Activated CD4-positive, alpha-beta T cell treated with anti-CD3 and anti-CD28 coated beads, Interleukin-2, amount 10 ng/mL, durations not matched to agents 7 days and 5 days (primary cell): ENCODE data around the gene AHCTF1. TPM values are rescaled to one million over a fixed set of nuclear protein-coding genes. Genes with fewer than 3 reads are reported as not detected.

Source experiments
- CTCF ChIA-PET: fragments of 350-600 bp; sonication (Branson Sonifier 250); formaldehyde crosslinking; loops from one replicate; lab custom pipeline; 2021; ENCODE audit warnings: antibody characterized with exemption; lab: Charles Lee
- POLR2A ChIA-PET: fragments of 350-600 bp; sonication (Branson Sonifier 250); formaldehyde crosslinking; loops from one replicate; lab custom pipeline; 2021; ENCODE audit warnings: antibody characterized with exemption; lab: Charles Lee
- DNase-seq: peaks from one replicate; pipeline ENCODE4 v3.0.0-alpha.2; 2020
- H3K27ac Mint-ChIP-seq: one replicate; pipeline ENCODE4 v1.8.0; 2021; ENCODE audit warnings: mild to moderate bottlenecking, moderate library complexity, mixed read lengths
- H3K27me3 Mint-ChIP-seq: one replicate; pipeline ENCODE4 v1.8.0; 2021; ENCODE audit warnings: mixed read lengths
- H3K36me3 Mint-ChIP-seq: one replicate; pipeline ENCODE4 v1.8.0; 2021; ENCODE audit warnings: low read depth, mixed read lengths
- H3K4me1 Mint-ChIP-seq: one replicate; pipeline ENCODE4 v1.8.0; 2021; ENCODE audit warnings: mixed read lengths
- H3K4me3 Mint-ChIP-seq: one replicate; pipeline ENCODE4 v1.8.0; 2021; ENCODE audit warnings: mild to moderate bottlenecking, moderate library complexity, mixed read lengths
- H3K9me3 Mint-ChIP-seq: one replicate; pipeline ENCODE4 v1.8.0; 2021; ENCODE audit warnings: mixed read lengths
- total RNA-seq, 2 experiments: library from RNA; stranded (reverse); gene quantifications; one replicate each; pipeline ENCODE4 v1.2.3, GENCODE V29; 2021

Gene AHCTF1
- total RNA-seq = 10 to 100 TPM; 32.9 to 42.4 TPM

- peak; percentile 95 for DNase-seq
- POLR2A ChIA-PET = no interaction called here
These were observed at the start of gene AHCTF1 for GRCh38 chr1:246931549-246932365. Gene AHCTF1, minus strand, starts transcription at chr1:246931948. Its CDS starts 13,578 bp downstream, at chr1:246918370.

DNA sequence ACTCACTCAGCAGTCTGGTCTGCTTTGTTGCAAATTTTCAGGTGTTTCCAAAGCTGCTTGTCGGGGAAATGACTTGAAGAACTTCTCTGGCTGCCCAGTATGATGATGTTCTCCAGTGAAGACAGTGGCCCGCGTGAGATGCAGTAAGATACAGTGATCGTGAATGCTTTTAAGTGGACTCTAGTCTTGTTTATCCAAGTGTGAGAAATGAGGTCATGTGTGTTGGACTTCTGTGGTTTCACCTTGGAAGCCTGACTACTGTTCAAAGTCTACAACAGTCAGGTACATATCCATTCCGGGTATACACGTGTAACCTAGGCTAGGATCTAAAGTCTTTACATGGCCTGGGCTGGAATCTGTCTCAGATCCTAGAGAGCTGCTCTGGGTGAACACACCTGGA lies 47.0 kb upstream of the AHCTF1 start:
- Mint-ChIP-seq H3K36me3 (no peaks in the 10 kb centered on the region), H3K9me3 (peaks cover 41% of the 10 kb centered on the region), H3K27ac (no peak overlapping the region), H3K27me3 (no peaks in the 10 kb centered on the region), H3K4me1 (no peaks in the 10 kb centered on the region), H3K4me3 (no peak overlapping the region)
- ChIA-PET CTCF (interaction anchor here (1.0 kb wide), 1 partner anchor 16 kb away, joined by 3 read pairs; no protein-coding TSS in a partner anchor), POLR2A (no interaction called here)
- no peak for DNase-seq

More at GRCh38 chr1:246931549-246932365, at the start of gene AHCTF1:
- Mint-ChIP-seq H3K27me3 (no peaks in the 10 kb centered on the region), H3K36me3 (peaks cover 31% of the 10 kb centered on the region), H3K4me1 (peaks cover 32% of the 10 kb centered on the region), H3K27ac (peak within 1 kb of the TSS; percentile 97), H3K4me3 (peak within 1 kb of the TSS; percentile 96), H3K9me3 (no peaks in the 10 kb centered on the region)
- CTCF ChIA-PET = interaction anchor here (1.1 kb wide), 1 partner anchor 24 kb away, joined by 3 read pairs; no protein-coding TSS in a partner anchor

DNA sequence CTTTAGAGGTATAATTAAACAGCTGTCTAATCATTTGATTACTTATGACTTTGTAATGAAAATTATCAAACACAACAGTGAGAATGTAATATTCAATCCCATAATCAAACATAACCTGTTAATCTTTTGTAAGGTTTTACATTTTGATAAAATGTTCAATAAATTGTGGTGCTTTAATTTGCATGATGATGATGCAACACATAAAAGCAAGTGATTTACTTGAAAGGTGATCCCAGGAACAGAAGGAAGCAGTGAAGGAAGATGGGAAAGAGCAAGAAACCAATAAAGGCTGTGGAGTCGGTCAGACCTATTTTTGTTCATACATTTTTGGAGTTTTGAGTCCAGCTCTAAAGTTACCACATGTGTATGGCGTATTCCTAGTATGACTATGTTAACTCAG lies 46.5 kb upstream of the AHCTF1 start:
- no peaks in the 10 kb centered on the region for H3K36me3 Mint-ChIP-seq

DNA sequence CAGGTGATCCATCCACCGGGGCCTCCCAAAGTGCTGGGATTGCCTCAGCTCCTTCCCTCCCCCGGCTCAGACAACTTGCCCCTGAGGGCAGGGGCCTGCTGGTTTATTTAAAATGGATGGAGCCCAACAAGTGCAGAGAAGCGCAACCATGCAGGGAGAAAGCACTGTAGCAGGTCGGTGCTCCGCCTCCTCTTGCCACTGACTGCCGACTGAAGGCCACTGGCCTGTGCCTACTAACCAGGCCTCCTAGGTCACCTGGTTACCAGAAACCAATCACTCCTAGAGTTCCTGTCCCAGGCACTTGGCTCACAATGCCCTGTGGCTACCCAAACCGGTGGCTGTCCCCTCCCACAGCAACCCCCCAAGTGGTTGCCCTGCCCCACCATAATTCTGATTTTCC lies 40.2 kb upstream of the AHCTF1 start:
- H3K27ac Mint-ChIP-seq = no peak overlapping the region
- no peaks in the 10 kb centered on the region for H3K27me3 Mint-ChIP-seq
- CTCF ChIA-PET = interaction anchor here (0.6 kb wide), 1 partner anchor 63 kb away, joined by 3 read pairs; no protein-coding TSS in a partner anchor
- POLR2A ChIA-PET = no interaction called here
- no peak overlapping the region for H3K4me3 Mint-ChIP-seq
- peaks cover 2% of the 10 kb centered on the region for H3K36me3 Mint-ChIP-seq
- H3K9me3 Mint-ChIP-seq = peaks cover 35% of the 10 kb centered on the region
- H3K4me1 Mint-ChIP-seq = no peaks in the 10 kb centered on the region
- no peak for DNase-seq

More for the DNA sequence above, 46.5 kb upstream of the AHCTF1 start:
- H3K9me3 Mint-ChIP-seq = peaks cover 41% of the 10 kb centered on the region
- ChIA-PET CTCF (interaction anchor here (0.5 kb wide), 1 partner anchor 23 kb away, joined by 5 read pairs; no protein-coding TSS in a partner anchor), POLR2A (no interaction called here)
- no peak for DNase-seq
- H3K4me1 Mint-ChIP-seq = no peaks in the 10 kb centered on the region
- H3K4me3 Mint-ChIP-seq = no peak overlapping the region
- H3K27me3 Mint-ChIP-seq = no peaks in the 10 kb centered on the region
- H3K27ac Mint-ChIP-seq = no peak overlapping the region

- ChIA-PET POLR2A (no interaction called here), CTCF (interaction anchor here (0.6 kb wide), 1 partner anchor 62 kb away, joined by 3 read pairs; no protein-coding TSS in a partner anchor)
- peaks cover 2% of the 10 kb centered on the region for H3K36me3 Mint-ChIP-seq
- no peak overlapping the region for H3K4me3 Mint-ChIP-seq
- peaks cover 34% of the 10 kb centered on the region for H3K9me3 Mint-ChIP-seq
- DNase-seq = peak; percentile 49
- H3K4me1 Mint-ChIP-seq = no peaks in the 10 kb centered on the region
- H3K27me3 Mint-ChIP-seq = no peaks in the 10 kb centered on the region
- H3K27ac Mint-ChIP-seq = no peak overlapping the region
These were observed 39.5 kb upstream of the AHCTF1 start for GRCh38 chr1:246971090-246971721.

GRCh38 chr1:246969621-246970020 lies 37.9 kb upstream of the AHCTF1 start:
- ChIA-PET CTCF (no interaction called here), POLR2A (no interaction called here)
- no peak for DNase-seq
- Mint-ChIP-seq H3K4me3 (no peak overlapping the region), H3K9me3 (peaks cover 29% of the 10 kb centered on the region), H3K27ac (no peak overlapping the region), H3K36me3 (peaks cover 2% of the 10 kb centered on the region), H3K27me3 (no peaks in the 10 kb centered on the region), H3K4me1 (no peaks in the 10 kb centered on the region)

- ChIA-PET CTCF (no interaction called here), POLR2A (no interaction called here)
- Mint-ChIP-seq H3K9me3 (peaks cover 35% of the 10 kb centered on the region), H3K27ac (no peak overlapping the region), H3K27me3 (no peaks in the 10 kb centered on the region), H3K4me3 (no peak overlapping the region), H3K4me1 (no peaks in the 10 kb centered on the region), H3K36me3 (peaks cover 2% of the 10 kb centered on the region)
- DNase-seq = no peak
These were observed 34.8 kb upstream of the AHCTF1 start for GRCh38 chr1:246966502-246966901.

DNA sequence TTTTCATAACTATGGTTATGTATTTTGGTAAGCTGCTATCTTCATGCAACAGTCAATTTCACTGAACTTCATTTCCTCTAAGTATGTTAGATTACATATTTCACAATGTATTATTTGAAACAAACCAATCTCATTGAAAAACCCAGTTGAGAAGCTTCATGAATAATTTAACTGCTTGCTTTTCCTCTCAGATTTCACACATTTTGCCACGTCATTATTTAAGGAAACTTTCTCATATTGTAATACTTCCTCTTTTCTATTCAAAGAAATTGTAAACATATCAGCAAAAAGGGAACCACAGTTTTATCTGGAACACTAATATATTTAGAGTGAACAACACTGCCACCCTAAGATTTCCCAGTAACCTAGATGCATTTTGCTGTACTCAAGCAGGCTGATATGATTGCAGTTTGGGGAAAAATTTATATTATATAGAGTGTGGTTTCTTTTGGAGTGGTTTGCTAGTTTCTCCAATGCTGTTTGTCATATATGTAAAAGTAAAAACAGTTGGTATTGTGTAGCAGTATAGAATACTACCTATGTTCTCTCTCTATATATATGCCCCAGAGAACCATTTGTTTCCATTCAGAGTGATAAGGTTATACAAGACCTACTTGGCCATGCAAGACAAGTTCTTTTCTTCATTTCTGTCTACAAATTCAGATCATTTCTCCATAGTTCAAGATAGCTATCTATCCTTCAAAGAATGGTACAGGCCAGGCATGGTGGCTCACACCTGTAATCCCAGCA lies 28.4 kb upstream of the AHCTF1 start:
- Mint-ChIP-seq H3K4me1 (peaks cover 2% of the 10 kb centered on the region), H3K4me3 (no peak overlapping the region), H3K36me3 (no peaks in the 10 kb centered on the region), H3K27ac (no peak overlapping the region), H3K27me3 (no peaks in the 10 kb centered on the region), H3K9me3 (peaks cover 12% of the 10 kb centered on the region)
- POLR2A ChIA-PET = no interaction called here
- CTCF ChIA-PET = interaction anchor here (0.5 kb wide), 1 partner anchor 315 kb away, joined by 3 read pairs; no protein-coding TSS in a partner anchor
- no peak for DNase-seq

DNA sequence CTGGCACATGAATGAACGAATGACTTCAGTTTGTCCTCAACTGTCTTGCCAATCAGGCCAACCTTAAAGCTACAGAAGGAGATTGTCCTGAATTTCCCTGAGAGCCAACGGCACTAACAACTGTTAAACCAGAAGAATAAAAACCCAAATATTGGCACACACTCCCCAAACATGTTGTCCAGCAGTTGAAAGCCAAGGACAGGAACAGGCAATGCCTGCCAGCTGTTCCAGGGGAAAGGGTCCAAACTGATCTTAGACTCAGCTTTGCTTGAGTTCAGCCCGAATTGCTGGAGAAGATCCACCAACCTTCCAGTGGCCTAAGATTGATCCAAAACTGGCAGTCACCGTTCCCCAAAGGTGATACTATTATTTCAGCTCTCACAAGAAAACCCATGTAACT lies 22.4 kb upstream of the AHCTF1 start:
- Mint-ChIP-seq H3K4me3 (no peak overlapping the region), H3K36me3 (no peaks in the 10 kb centered on the region), H3K27me3 (no peaks in the 10 kb centered on the region), H3K4me1 (no peaks in the 10 kb centered on the region), H3K9me3 (peaks cover 6% of the 10 kb centered on the region), H3K27ac (no peak overlapping the region)
- ChIA-PET POLR2A (no interaction called here), CTCF (no interaction called here)
- DNase-seq = no peak

DNA sequence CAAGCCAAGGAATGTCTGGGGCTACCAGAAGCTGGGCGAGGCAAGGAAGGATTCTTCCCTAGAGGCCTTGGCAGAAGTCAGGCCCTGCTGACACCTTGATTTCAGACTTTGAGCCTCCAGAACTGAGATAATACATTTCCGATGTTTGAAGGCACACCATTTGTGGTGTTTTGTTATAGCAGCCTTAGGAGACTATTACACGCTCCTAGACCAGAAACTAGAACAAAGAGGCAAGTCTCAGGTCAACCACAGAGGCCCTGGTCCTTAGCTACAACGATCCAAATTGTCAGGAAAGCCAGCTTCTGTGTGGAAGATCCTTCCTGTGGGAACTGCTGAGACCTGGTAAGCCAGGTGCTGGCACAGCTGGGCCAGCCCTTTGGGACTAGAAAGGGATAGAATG lies 19.7 kb upstream of the AHCTF1 start:
- POLR2A ChIA-PET = no interaction called here
- no peak overlapping the region for H3K27ac Mint-ChIP-seq
- no peaks in the 10 kb centered on the region for H3K4me1 Mint-ChIP-seq
- no peaks in the 10 kb centered on the region for H3K9me3 Mint-ChIP-seq
- no peak for DNase-seq
- no peak overlapping the region for H3K4me3 Mint-ChIP-seq
- H3K27me3 Mint-ChIP-seq = no peaks in the 10 kb centered on the region
- CTCF ChIA-PET = no interaction called here
- no peaks in the 10 kb centered on the region for H3K36me3 Mint-ChIP-seq

GRCh38 chr1:246949956-246950355 lies 18.2 kb upstream of the AHCTF1 start:
- DNase-seq = no peak
- Mint-ChIP-seq H3K27ac (no peak overlapping the region), H3K36me3 (no peaks in the 10 kb centered on the region), H3K4me3 (no peak overlapping the region), H3K27me3 (no peaks in the 10 kb centered on the region), H3K9me3 (no peaks in the 10 kb centered on the region), H3K4me1 (no peaks in the 10 kb centered on the region)
- ChIA-PET CTCF (interaction anchor here (0.7 kb wide), 1 partner anchor 13 kb away, joined by 3 read pairs; no protein-coding TSS in a partner anchor), POLR2A (no interaction called here)

DNA sequence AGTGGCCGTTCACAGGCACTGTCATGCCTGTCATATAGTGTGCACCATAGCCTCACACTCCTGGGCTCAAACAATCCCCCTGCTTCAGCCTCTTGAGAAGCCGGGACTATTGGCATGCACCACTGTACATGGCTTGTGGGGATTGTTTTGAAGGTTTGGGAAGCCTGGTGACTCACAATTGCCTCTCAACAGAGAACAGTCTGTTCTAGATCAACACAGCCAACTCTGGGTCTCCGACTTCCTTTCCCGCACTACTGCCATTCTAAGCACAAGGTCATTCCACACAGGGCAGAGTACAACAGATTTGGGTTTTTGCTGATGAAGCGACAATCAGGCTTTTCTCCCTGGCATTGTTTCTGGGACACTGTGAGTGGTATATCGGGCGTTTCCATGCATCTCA lies 15.5 kb upstream of the AHCTF1 start:
- no peak overlapping the region for H3K4me3 Mint-ChIP-seq
- no peak overlapping the region for H3K27ac Mint-ChIP-seq
- H3K36me3 Mint-ChIP-seq = no peaks in the 10 kb centered on the region
- H3K27me3 Mint-ChIP-seq = no peaks in the 10 kb centered on the region
- ChIA-PET CTCF (no interaction called here), POLR2A (no interaction called here)
- H3K9me3 Mint-ChIP-seq = no peaks in the 10 kb centered on the region
- no peak for DNase-seq
- H3K4me1 Mint-ChIP-seq = no peaks in the 10 kb centered on the region
